DOHH2 (cell line): Measurements from ENCODE around the gene GOSR1.

ENCODE experiments used
- CTCF ChIP-seq: fragments of 200-600 bp; sonication (generic); IDR thresholded peaks from one replicate; pipeline ENCODE4 v1.5.1; 2014; ENCODE audit warnings: antibody characterized with exemption, mild to moderate bottlenecking, low read depth, low read length; ENCODE audit not compliant: poor library complexity, severe bottlenecking
- EZH2phosphoT487 ChIP-seq: fragments of 200-600 bp; sonication (generic); IDR thresholded peaks from 2 replicates; pipeline ENCODE4 v1.6.1; 2017; ENCODE audit warnings: borderline replicate concordance, mild to moderate bottlenecking, antibody characterized with exemption, low read length, moderate library complexity, mixed read lengths

GRCh38 chr17:30534298-30534697 lies 57.1 kb downstream of the GOSR1 start:
- TF ChIP-seq CTCF (no peak), EZH2phosphoT487 (no peak)
